AG10803 (cell line): ENCODE results near the gene PROM1.

ENCODE experiments used
- DNase-seq: peaks from one replicate; pipeline ENCODE4 v3.0.0; 2010; ENCODE audit warnings: low read depth
- H3K4me3 ChIP-seq: 2 replicates; pipeline ENCODE4 v1.5.1; 2011; ENCODE audit warnings: mild to moderate bottlenecking, low read length, control low read depth
- CTCF ChIP-seq: conservative IDR thresholded peaks from 2 replicates; pipeline ENCODE4 v1.5.1; 2011; ENCODE audit warnings: mild to moderate bottlenecking, low read length, control low read depth, inconsistent platforms

The PROM1 gene

GRCh38 chr4:16051980-16052379, 31.8 kb downstream of the PROM1 start:
- DNase-seq: no peak
- no peak for TF ChIP-seq CTCF
- no peak overlapping the region for H3K4me3 ChIP-seq

- DNase-seq: no peak
- no peak for TF ChIP-seq CTCF
- H3K4me3 ChIP-seq: no peak overlapping the region
Observed at GRCh38 chr4:16051132-16051531, 32.7 kb downstream of the PROM1 start.

GRCh38 chr4:16050669-16051068, 33.2 kb downstream of the PROM1 start:
- no peak overlapping the region for H3K4me3 ChIP-seq
- no peak for TF ChIP-seq CTCF
- no peak for DNase-seq

GRCh38 chr4:16048619-16049419, 35.0 kb downstream of the PROM1 start:
- no peak for TF ChIP-seq CTCF
- no peak for DNase-seq
- no peak overlapping the region for H3K4me3 ChIP-seq

GRCh38 chr4:16045687-16046086, 38.1 kb downstream of the PROM1 start:
- no peak overlapping the region for H3K4me3 ChIP-seq
- no peak for TF ChIP-seq CTCF
- no peak for DNase-seq

GRCh38 chr4:16043642-16044498, 40.0 kb downstream of the PROM1 start:
- no peak for TF ChIP-seq CTCF
- no peak overlapping the region for H3K4me3 ChIP-seq
- DNase-seq: no peak
